ENCODE measurements around the gene CDH6. TPM values are rescaled to one million over a fixed set of nuclear protein-coding genes. Genes with fewer than 3 reads are reported as not detected.

Gene CDH6
- total RNA-seq, 2 donors from 2014 or later, result 0.52 to 2.0 TPM

GRCh38 chr5:31289429-31289828 is 95.9 kb downstream of the CDH6 start:
- H3K27ac ChIP-seq, result no peak overlapping the region
- H3K27me3 ChIP-seq, result no peaks in the 10 kb centered on the region
- no peak overlapping the region for H3K9ac ChIP-seq (ENCODE audit: low read depth in 2 of 2, low read length in 2 of 2)
- intact Hi-C loops (cut with DNase I), result no loop called here
- TF ChIP-seq CTCF (IDR thresholded peaks at IDR 0.05), result no peak
- no peak for DNase-seq
- H3K9me3 ChIP-seq, result no peaks in the 10 kb centered on the region
- no peaks in the 10 kb centered on the region for H3K4me1 ChIP-seq
- no peaks in the 10 kb centered on the region for H3K36me3 ChIP-seq
- H3K4me3 ChIP-seq, result no peak overlapping the region

GRCh38 chr5:31291323-31291854 is 97.9 kb downstream of the CDH6 start:
- intact Hi-C loops (cut with DNase I), result no loop called here
- no peak for TF ChIP-seq CTCF (IDR thresholded peaks at IDR 0.05)
- Histone ChIP-seq H3K27me3 (no peaks in the 10 kb centered on the region), H3K9me3 (no peaks in the 10 kb centered on the region), H3K9ac (ENCODE audit: low read depth in 2 of 2, low read length in 2 of 2) (no peak overlapping the region), H3K4me1 (no peaks in the 10 kb centered on the region), H3K4me3 (no peak overlapping the region), H3K27ac (no peak overlapping the region), H3K36me3 (no peaks in the 10 kb centered on the region)
- DNase-seq, result no peak

- Histone ChIP-seq H3K36me3 (no peaks in the 10 kb centered on the region), H3K9ac (ENCODE audit: low read depth in 2 of 2, low read length in 2 of 2) (no peak overlapping the region), H3K9me3 (no peaks in the 10 kb centered on the region), H3K27ac (no peak overlapping the region), H3K4me1 (no peaks in the 10 kb centered on the region), H3K27me3 (no peaks in the 10 kb centered on the region), H3K4me3 (no peak overlapping the region)
- intact Hi-C loops (cut with DNase I), result no loop called here
- TF ChIP-seq CTCF (IDR thresholded peaks at IDR 0.05), result no peak
- DNase-seq, result no peak
Observed at GRCh38 chr5:31300501-31300900, 107.0 kb downstream of the CDH6 start.

GRCh38 chr5:31301833-31302232 is 108.3 kb downstream of the CDH6 start:
- H3K4me1 ChIP-seq, result no peaks in the 10 kb centered on the region
- intact Hi-C loops (cut with DNase I), result no loop called here
- no peak for TF ChIP-seq CTCF (IDR thresholded peaks at IDR 0.05)
- no peak overlapping the region for H3K27ac ChIP-seq
- no peak overlapping the region for H3K9ac ChIP-seq (ENCODE audit: low read depth in 2 of 2, low read length in 2 of 2)
- no peak overlapping the region for H3K4me3 ChIP-seq
- H3K27me3 ChIP-seq, result no peaks in the 10 kb centered on the region
- H3K9me3 ChIP-seq, result no peaks in the 10 kb centered on the region
- H3K36me3 ChIP-seq, result no peaks in the 10 kb centered on the region
- no peak for DNase-seq

GRCh38 chr5:31303688-31304087 is 110.2 kb downstream of the CDH6 start:
- no peak overlapping the region for H3K4me3 ChIP-seq
- TF ChIP-seq CTCF (IDR thresholded peaks at IDR 0.05), result no peak
- H3K27me3 ChIP-seq, result no peaks in the 10 kb centered on the region
- H3K9ac ChIP-seq (ENCODE audit: low read depth in 2 of 2, low read length in 2 of 2), result no peak overlapping the region
- no peaks in the 10 kb centered on the region for H3K9me3 ChIP-seq
- no peak for DNase-seq
- no peaks in the 10 kb centered on the region for H3K4me1 ChIP-seq
- no peak overlapping the region for H3K27ac ChIP-seq
- intact Hi-C loops (cut with DNase I), result no loop called here
- H3K36me3 ChIP-seq, result no peaks in the 10 kb centered on the region

Measured in colonic mucosa (tissue), 4 donors.